ENCODE data around the gene MGMT. TPM values are rescaled to one million over a fixed set of nuclear protein-coding genes. Genes with fewer than 3 reads are reported as not detected.

MGMT gene
- total and polyA plus RNA-seq, 4 donors: 9.9 to 39.6 (median 23.2) TPM

- Histone ChIP-seq H3K27me3 (ENCODE audit: control insufficient read depth in 3 of 3, insufficient read depth in 3 of 3, low read length in 2 of 3) (no peaks in the 10 kb centered on the region), H3K9ac (ENCODE audit: insufficient read depth in 1 of 2, low read length in 2 of 2) (no peak overlapping the region), H3K9me3 (ENCODE audit: control insufficient read depth in 4 of 4, insufficient read depth in 3 of 4, low read length in 3 of 4) (peaks cover 0 to under 1% (median 0%) of the 10 kb centered on the region in 4 donors), H3K36me3 (ENCODE audit: control insufficient read depth in 4 of 4, insufficient read depth in 4 of 4, low read length in 4 of 4) (no peaks in the 10 kb centered on the region), H3K4me1 (ENCODE audit: control insufficient read depth in 5 of 5, insufficient read depth in 5 of 5, low read length in 5 of 5) (peaks cover 0 to 8% (median 7%) of the 10 kb centered on the region in 5 donors), H3K27ac (ENCODE audit: low read depth in 1 of 2, low read length in 1 of 2) (no peak overlapping the region), H3K4me3 (no peak overlapping the region)
- WGBS, 2 donors: 82 to 84% methylated on average over 8 of the region's 8 CpGs
- no peak for DNase-seq
- TF ChIP-seq, protein P1, sequence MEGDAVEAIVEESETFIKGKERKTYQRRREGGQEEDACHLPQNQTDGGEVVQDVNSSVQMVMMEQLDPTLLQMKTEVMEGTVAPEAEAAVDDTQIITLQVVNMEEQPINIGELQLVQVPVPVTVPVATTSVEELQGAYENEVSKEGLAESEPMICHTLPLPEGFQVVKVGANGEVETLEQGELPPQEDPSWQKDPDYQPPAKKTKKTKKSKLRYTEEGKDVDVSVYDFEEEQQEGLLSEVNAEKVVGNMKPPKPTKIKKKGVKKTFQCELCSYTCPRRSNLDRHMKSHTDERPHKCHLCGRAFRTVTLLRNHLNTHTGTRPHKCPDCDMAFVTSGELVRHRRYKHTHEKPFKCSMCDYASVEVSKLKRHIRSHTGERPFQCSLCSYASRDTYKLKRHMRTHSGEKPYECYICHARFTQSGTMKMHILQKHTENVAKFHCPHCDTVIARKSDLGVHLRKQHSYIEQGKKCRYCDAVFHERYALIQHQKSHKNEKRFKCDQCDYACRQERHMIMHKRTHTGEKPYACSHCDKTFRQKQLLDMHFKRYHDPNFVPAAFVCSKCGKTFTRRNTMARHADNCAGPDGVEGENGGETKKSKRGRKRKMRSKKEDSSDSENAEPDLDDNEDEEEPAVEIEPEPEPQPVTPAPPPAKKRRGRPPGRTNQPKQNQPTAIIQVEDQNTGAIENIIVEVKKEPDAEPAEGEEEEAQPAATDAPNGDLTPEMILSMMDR (IDR thresholded peaks at IDR 0.05; ENCODE audit: control extremely low read depth, extremely low read depth): no peak
- ATAC-seq (ENCODE audit: insufficient read depth, low FRiP score): no peak
Measured at GRCh38 chr10:129657297-129658017, 190.4 kb downstream of the MGMT start.

GRCh38 chr10:129658376-129659072 is 191.5 kb downstream of the MGMT start:
- TF ChIP-seq, protein P1 (IDR thresholded peaks at IDR 0.05; ENCODE audit: control extremely low read depth, extremely low read depth): no peak
- no peaks in the 10 kb centered on the region for H3K36me3 ChIP-seq (ENCODE audit: control insufficient read depth in 4 of 4, insufficient read depth in 4 of 4, low read length in 4 of 4)
- no peaks in the 10 kb centered on the region for H3K27me3 ChIP-seq (ENCODE audit: control insufficient read depth in 3 of 3, insufficient read depth in 3 of 3, low read length in 2 of 3)
- ATAC-seq (ENCODE audit: insufficient read depth, low FRiP score) (no peak), DNase-seq (no peak)
- 92 to 94% methylated on average over 9 of the region's 9 CpGs for WGBS, 2 donors
- H3K9ac ChIP-seq (ENCODE audit: insufficient read depth in 1 of 2, low read length in 2 of 2): no peak overlapping the region
- no peak overlapping the region for H3K27ac ChIP-seq (ENCODE audit: low read depth in 1 of 2, low read length in 1 of 2)
- peaks cover 0 to 2% (median 0%) of the 10 kb centered on the region in 4 donors for H3K9me3 ChIP-seq (ENCODE audit: control insufficient read depth in 4 of 4, insufficient read depth in 3 of 4, low read length in 3 of 4)
- peaks cover 0 to 8% (median 7%) of the 10 kb centered on the region in 5 donors for H3K4me1 ChIP-seq (ENCODE audit: control insufficient read depth in 5 of 5, insufficient read depth in 5 of 5, low read length in 5 of 5)
- H3K4me3 ChIP-seq: no peak overlapping the region

DNA sequence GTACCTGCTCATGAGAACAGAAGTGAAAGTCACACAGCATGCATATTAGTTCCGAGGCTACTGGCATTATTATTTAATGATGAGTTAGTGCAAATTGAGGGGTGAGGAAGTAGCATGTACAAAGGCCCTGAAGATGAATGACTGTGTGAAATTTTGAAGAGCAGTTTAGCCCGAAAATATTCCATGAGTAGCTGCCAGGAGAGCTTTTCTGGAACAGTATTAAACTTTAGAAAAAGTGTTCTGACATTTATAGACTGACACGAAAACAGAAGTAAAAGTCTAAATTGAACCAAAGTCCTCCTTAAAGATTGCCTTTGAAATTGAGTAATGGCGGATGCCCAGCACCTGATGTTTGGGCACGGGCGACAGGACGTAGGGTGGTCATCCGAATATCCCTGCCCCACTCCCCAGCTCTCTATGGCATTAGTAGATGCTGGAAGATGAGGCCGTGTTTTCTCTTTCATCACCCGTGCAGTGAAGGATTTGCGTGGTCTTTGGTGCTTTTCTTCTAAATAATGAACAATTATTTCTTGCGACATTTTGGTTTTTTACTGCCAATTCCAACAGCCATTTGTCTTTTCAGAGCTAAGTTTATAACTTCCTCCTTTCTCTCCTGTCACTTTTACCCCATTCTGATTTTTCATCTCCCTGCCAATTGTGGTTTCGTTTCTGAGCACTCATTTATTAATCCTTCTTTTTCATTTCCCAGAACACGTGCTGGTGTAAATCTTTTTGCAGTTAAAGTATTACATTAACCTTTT is 192.6 kb downstream of the MGMT start:
- no peak overlapping the region for H3K4me3 ChIP-seq
- no peak for ATAC-seq (ENCODE audit: insufficient read depth, low FRiP score)
- WGBS, 2 donors: 65 to 78% methylated on average over 14 of the region's 14 CpGs

More for the DNA sequence above, 192.6 kb downstream of the MGMT start:
- peak in 2 of 3 donors; percentile 42 to 73 for DNase-seq
- H3K9me3 ChIP-seq (ENCODE audit: control insufficient read depth in 4 of 4, insufficient read depth in 3 of 4, low read length in 3 of 4): peaks cover 0 to 2% (median 0%) of the 10 kb centered on the region in 4 donors
- no peak overlapping the region for H3K27ac ChIP-seq (ENCODE audit: low read depth in 1 of 2, low read length in 1 of 2)
- TF ChIP-seq, protein P1 (IDR thresholded peaks at IDR 0.05; ENCODE audit: control extremely low read depth, extremely low read depth): no peak
- H3K36me3 ChIP-seq (ENCODE audit: control insufficient read depth in 4 of 4, insufficient read depth in 4 of 4, low read length in 4 of 4): peaks cover 0 to 4% (median 0%) of the 10 kb centered on the region in 4 donors
- H3K9ac ChIP-seq (ENCODE audit: insufficient read depth in 1 of 2, low read length in 2 of 2): no peak overlapping the region
- peaks cover 0 to 8% (median 7%) of the 10 kb centered on the region in 5 donors for H3K4me1 ChIP-seq (ENCODE audit: control insufficient read depth in 5 of 5, insufficient read depth in 5 of 5, low read length in 5 of 5)
- no peaks in the 10 kb centered on the region for H3K27me3 ChIP-seq (ENCODE audit: control insufficient read depth in 3 of 3, insufficient read depth in 3 of 3, low read length in 2 of 3)
